Measurements from ENCODE around the gene TTC21B.

Gene TTC21B

DNA sequence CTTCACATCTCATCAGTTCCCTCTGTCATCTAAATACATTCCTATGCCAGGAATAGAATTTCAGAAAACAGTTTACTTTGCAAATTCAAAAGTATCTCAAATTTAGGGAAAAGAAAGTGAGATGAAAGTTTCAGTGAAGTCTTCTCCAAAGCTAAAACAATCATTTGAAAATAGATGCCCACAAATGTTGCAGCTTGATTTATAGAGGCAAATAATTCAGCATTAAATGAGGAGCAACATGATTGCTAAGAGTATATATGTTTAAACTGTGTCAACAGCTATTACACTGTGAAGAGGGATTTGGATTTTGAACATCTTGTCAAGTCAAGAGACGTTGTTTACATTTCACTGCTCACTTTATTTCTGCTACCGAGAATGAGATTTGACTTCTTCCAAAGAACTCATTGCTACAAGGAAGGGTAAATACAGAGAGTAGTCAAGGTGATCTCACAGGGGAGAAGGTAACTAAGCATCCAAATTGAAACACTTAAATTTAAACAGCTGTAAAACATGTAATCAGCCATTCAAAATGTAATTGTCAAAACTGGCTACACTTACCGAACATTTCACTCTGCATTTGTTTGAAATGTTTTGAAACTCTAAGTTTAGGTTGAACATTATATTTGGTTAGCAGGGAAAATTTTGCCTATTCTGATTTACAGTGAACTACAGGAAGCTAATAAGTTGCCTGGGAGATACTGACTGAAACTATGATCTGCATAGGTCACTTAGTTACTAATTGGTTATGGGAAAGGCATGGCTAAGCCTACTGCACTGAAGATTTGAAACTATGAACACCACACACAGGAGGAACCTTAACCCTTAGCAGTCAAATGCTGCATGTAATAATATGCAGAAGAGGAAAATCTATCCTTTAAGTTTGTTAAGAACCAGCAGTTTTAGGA, 126.3 kb downstream of the TTC21B start:
- DNase-seq: peak; percentile 72

- DNase-seq: no peak
Measured at GRCh38 chr2:165825041-165825440, 128.5 kb downstream of the TTC21B start.
